GM18508 (cell line): Measurements from ENCODE around the gene MEX3C.
A peak's percentile ranks its signal among the peaks of the same experiment; 100 is the strongest.

Experiments used
- ATAC-seq: cut with Tn5 transposase; IDR thresholded peaks from one replicate; pipeline ENCODE4 v1.9.1; 2021; ENCODE audit warnings: moderate number of reproducible peaks; ENCODE audit not compliant: insufficient read depth, unreplicated experiment

Gene MEX3C

GRCh38 chr18:51197661-51198424 lies at the start of gene MEX3C:
MEX3C (minus strand) TSS chr18:51197681; CDS start chr18:51197320, 361 bp downstream.
- peak; percentile 69 for ATAC-seq

GRCh38 chr18:51241226-51241625 lies 43.7 kb upstream of the MEX3C start:
- no peak for ATAC-seq

GRCh38 chr18:51236225-51236624 lies 38.7 kb upstream of the MEX3C start:
- ATAC-seq, result no peak

- ATAC-seq, result peak; percentile 96
Measured at GRCh38 chr18:51235009-51235789, 37.7 kb upstream of the MEX3C start.

GRCh38 chr18:51234117-51235008 lies 36.9 kb upstream of the MEX3C start:
- ATAC-seq, result no peak

- ATAC-seq, result no peak
Measured at GRCh38 chr18:51229328-51229727, 31.8 kb upstream of the MEX3C start.

- ATAC-seq, result no peak
Measured at GRCh38 chr18:51227660-51228059, 30.2 kb upstream of the MEX3C start.

- ATAC-seq, result no peak
Measured at GRCh38 chr18:51226587-51227350, 29.3 kb upstream of the MEX3C start.

GRCh38 chr18:51226068-51226467 lies 28.6 kb upstream of the MEX3C start:
- no peak for ATAC-seq

- no peak for ATAC-seq
Measured at GRCh38 chr18:51212606-51213005, 15.1 kb upstream of the MEX3C start.

- peak; percentile 97 for ATAC-seq
Measured at GRCh38 chr18:51211552-51211951, 14.1 kb upstream of the MEX3C start.

GRCh38 chr18:51196811-51197660 lies 445 bp downstream of the MEX3C start:
- ATAC-seq, result no peak

GRCh38 chr18:51196118-51196810 lies 1.2 kb downstream of the MEX3C start:
- no peak for ATAC-seq

- ATAC-seq, result no peak
Measured at GRCh38 chr18:51195451-51196117, 1.9 kb downstream of the MEX3C start.

GRCh38 chr18:51195086-51195450 lies 2.4 kb downstream of the MEX3C start:
- no peak for ATAC-seq

GRCh38 chr18:51194604-51195003 lies 2.9 kb downstream of the MEX3C start:
- ATAC-seq, result no peak

- no peak for ATAC-seq
Measured at GRCh38 chr18:51193621-51194287, 3.7 kb downstream of the MEX3C start.
